ENCODE results near the gene MLLT10.
A peak's percentile ranks its signal among the peaks of the same experiment; 100 is the strongest.
"Not testable (repeated sequence)": the region's sequence is repeated elsewhere in the genome, so short reads cannot be mapped to it uniquely, and the experiment has no call there.

The MLLT10 gene

DNA sequence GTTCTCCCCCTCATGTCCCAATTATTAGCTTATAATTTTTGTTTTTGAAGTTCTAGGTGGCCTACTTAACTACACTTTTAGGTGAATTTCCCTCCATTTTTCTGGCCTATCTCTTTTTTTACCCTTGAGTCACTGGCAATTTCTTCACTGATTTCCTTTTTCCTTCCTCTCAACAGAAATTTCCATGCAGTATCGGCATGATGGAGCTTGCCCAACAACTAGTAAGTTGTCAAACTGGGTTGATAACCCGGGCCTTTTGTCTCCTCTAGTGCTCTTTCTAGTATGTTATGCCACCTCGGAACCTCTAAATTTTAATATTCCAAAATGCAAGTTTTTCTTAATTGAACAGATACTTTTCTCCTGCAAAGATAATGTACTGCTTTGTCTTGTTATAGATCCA is 147.1 kb downstream of the MLLT10 start:
- FAIRE-seq = no peak
- DNase-seq (ENCODE audit: extremely low spot score, insufficient read length, low read depth) = no peak

DNA sequence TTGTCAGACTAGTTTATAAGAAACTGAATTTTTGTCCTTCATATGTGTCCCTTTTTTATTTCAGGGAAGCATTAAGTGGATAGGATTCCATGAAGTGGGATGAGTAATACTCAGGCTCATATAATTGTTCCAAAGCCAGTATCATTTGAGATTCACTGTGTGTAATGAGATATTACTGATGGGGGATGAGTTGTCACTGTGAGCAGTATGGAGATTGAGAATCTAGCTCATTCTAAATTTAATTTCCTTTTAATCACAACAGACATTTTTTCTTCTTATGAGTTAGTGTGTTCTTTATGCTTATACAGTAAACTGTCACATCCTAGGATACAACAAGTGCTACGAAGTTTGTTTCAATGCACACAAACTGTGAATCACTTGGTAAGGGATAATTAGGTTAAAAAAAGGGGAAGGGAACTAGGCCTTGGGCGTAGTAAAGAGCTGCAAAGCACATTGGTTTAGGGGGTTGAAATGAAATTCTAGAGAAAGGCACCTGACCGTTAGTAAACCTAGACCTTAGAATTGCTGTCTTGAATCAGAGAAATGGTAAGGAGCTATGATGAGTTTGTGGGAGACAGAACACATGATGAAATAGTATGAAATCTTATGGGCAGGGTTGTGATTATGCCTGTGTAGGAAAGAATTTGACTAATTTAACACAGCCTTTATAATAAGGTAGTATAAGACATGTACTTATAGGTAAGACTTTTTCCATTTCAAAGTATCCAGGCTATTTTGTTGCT is 153.4 kb downstream of the MLLT10 start:
- FAIRE-seq (peak; percentile 21), DNase-seq (ENCODE audit: extremely low spot score, insufficient read length, low read depth) (no peak)

DNA sequence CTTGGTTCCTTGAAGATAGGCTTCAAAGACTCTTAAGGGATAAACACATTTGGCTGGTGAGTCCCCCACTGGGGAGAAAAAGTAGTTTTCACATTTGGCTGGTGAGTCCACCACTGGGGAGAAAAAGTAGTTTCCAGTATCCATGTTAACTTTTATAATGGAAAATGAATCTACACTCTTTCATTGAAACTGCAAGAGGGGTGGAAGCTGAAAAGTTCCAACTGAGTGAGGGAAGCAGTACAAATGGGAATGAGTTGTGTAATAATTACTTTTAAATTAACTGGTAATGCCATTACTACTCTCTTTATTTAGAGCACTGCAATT is 153.9 kb downstream of the MLLT10 start:
- FAIRE-seq = no peak
- DNase-seq (ENCODE audit: extremely low spot score, insufficient read length, low read depth) = no peak

DNA sequence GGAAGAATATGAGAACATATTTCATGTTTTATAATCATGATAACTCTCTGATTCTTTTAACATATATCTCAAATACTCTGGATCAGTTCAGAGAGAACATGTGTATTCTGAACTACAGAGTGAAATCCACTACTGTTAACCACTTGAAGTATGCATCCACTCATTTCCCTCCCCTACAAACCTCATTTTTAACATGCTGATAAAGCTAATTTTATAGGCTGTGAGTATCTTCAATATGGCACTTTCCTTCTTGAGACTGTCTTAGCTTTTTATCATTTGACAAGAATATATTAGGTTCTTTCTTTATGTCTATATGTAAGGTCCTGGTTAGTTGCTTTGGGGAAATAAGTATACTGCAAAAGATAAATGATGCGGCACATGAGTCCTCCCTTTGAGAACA is 154.8 kb downstream of the MLLT10 start:
- no peak for DNase-seq (ENCODE audit: extremely low spot score, insufficient read length, low read depth)
- FAIRE-seq = no peak

DNA sequence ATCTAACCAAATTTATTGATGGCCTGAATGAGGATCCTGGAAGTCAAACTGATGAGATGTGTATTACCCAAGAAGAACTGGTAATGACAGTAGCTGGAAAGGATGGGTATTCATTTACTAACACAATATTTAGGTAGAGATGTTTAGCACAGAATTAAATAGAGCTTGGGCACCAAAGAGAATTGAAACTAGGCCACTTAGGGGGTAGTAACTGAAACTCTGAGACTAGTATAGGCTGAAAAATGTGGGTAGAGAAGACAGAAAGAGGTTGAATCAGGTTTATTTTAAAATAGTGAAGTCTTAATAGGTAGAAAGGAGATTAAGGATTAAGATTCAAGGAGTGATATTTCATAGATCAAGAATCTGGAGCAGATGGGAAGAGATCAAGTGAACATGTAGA is 155.8 kb downstream of the MLLT10 start:
- FAIRE-seq (peak; percentile 36), DNase-seq (ENCODE audit: extremely low spot score, insufficient read length, low read depth) (no peak)

DNA sequence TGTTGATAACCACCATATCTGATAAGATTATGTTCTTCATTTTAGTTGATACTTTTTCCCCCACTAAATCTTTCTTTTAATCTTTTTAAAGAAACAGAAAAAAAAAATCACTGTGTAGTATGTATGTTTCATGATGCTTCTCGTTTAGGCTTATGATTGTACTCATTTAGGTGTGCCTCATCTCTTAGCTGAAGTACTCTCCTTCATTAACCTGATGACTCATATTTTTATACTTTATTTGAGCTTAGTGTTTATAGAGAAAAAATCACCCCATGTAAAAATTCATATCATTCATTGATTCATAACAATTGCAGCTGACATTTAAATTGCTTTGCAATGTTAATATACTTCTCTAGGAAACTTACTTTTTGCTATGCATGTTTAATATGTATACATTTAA is 158.9 kb downstream of the MLLT10 start:
- FAIRE-seq (no peak), DNase-seq (ENCODE audit: extremely low spot score, insufficient read length, low read depth) (no peak)

DNA sequence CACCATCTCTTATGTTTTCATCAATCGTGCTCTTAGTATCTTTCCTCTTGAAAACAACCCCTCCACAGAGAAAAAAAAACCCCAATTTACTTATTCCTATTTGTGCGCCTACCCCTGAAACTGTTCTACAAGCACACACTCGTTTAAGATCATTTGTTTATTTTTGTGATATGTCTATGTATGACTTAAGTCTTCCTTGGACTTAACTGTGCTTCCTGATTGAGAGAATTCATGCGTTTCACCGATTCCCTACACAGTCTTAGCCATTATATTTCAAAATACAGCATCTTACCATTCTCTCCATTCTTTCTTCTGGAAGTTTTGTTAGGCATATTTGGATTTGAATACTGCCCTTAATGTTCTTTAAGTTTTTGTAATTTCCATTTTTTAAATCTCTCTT is 159.4 kb downstream of the MLLT10 start:
- DNase-seq (ENCODE audit: extremely low spot score, insufficient read length, low read depth) (no peak), FAIRE-seq (peak; percentile 9)

DNA sequence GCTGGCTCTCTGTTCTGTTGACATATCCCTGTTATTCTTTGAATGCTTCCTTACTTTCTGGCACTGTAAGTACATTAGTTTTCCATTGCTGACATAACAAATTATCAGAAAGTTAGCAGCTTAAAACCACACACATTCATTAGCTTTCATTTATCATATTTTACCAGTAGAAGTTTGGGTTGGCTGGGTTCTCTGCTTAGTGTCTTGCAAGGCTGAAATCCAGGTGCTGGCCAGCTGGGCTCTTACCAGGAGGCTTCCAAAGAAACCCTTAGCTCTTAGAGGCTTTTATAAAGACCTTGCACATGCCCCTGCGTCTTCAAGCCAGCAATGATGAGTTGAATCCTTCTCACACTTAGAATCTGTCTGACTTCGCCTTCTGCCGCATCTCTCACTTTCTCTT is 160.6 kb downstream of the MLLT10 start:
- DNase-seq (ENCODE audit: extremely low spot score, insufficient read length, low read depth) (no peak), FAIRE-seq (no peak)

DNA sequence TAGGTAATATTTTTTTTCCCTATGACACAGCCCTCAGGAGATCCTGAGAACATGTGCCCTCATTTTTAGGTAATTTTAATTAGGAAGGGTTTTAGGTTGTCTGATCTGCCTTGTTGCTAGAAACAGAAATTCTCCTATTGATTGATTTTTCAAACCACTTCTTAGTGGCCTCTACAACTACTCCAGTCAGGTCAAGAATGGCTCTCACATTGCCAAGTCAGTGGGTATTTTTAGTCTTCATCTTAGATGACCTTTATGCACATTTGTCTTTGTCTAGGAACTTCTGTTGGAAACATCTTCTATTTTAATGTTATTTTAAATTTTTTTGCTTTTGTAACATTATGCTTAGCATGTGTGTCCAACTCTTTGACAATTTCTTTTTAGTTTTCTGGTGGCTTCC is 162.3 kb downstream of the MLLT10 start:
- no peak for DNase-seq (ENCODE audit: extremely low spot score, insufficient read length, low read depth)
- no peak for FAIRE-seq

DNA sequence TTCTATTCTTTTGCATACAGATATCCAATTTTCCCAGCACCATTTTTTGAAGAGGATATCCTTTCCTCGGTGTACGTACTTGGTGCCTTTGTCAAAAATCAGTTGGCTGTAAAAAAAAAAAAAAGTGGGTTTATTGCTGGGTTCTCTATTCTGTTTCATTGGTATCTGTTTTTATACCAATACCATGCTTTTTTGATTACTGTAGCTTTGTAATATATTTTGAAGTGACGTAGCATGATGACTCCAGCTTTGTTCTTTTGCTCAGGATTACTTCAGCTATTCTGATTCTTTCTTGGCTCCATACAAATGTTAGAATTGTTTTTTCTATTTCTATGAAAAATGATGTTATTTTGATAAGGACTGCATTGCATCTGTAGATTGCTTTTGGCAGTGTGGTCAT is 165.5 kb downstream of the MLLT10 start:
- DNase-seq (ENCODE audit: extremely low spot score, insufficient read length, low read depth) (no peak), FAIRE-seq (no peak)

DNA sequence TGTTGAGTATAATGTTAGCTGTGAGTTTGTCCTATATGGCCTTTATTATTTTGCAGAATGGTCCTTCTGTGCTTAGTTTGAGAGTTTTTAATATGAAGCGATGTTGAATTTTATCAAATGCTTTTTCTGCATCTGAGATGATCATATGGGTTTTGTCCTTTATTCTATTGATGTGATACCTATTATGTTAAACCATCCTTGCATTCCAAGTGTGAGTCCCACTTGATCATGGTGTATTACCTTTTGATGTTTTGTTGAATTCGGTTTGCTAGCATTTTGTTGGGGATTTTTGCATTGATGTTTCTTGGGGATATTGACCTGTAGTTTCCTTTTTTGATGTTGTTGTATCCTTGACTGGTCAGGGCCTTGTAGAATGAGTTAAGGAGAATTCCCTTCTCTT is 166.4 kb downstream of the MLLT10 start:
- DNase-seq (ENCODE audit: extremely low spot score, insufficient read length, low read depth) = no peak
- FAIRE-seq = no peak

DNA sequence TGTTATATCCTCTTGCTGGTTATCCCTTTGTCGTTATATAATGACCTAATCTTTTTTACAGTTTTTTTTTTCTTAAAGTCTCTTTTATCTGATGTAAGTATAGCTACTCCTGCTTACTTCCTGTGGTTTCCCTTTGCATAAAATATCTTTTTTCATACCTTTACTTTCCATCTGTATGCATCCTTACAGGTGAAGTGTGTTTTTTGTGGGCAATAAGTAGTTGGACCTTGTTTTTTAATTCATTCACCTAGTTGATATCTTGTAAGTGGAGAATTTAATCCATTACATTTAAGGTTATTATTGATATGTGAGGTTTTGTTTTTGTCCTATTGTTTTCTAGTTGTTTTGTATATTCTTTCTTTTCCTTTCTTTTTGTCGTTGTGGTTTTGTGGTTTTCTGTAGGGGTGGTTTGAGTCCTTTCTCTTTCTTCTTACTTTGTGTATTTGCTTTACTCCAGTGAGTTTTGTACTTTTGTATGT is 168.6 kb downstream of the MLLT10 start:
- DNase-seq (ENCODE audit: extremely low spot score, insufficient read length, low read depth) (no peak), FAIRE-seq (peak; percentile 65)

DNA sequence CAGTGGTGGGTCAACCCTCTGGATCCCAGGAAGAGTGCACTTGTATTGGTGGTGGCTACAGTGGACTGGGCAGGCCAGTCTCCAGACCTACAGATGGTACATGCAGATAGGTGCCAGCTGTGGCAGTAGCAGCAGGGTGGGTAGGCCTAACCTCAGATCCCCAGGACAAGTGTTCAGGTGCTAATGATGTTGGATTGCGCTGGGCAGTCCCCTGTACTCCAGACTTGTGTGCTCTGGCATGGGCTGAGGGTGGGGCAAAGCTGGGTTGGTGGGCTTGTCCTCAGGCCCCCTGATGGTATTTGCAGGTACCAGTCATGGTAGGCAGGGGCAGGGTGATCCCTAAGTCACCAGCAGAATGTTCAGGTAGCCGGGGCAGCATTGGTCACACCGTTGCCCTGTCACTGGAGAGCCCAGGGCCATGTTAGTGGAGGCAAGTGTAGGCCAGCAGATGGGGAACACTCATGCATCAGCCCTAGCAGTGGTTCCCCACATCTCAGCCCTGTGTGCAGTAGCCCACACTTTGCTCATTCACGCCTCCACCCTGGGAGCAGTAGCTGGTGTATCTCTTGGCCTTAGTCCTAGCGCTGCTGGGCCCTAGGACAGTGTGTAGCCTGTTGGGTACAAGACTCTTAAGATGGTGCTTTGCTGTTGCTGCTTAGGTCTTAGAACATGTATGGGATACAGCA is 171.3 kb downstream of the MLLT10 start:
- FAIRE-seq (no peak), DNase-seq (ENCODE audit: extremely low spot score, insufficient read length, low read depth) (no peak)

DNA sequence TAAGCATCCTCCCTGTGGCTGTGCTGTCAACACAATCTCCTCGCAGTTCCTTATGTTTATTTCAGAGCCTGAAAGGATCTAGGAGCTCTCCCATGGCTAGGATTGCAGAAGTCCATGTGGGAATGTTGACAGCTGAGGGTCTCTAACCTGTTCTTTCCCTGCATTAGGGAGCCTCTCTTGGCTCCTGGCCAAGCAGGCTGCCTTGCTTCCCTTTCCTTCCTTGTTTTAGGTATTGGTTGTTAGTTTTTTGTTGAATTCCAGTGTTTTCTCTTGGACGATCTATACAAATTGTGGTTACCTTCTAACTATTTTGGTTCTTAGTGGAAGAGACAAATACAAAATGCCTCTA is 171.8 kb downstream of the MLLT10 start:
- FAIRE-seq = no peak
- DNase-seq (ENCODE audit: extremely low spot score, insufficient read length, low read depth) = no peak

DNA sequence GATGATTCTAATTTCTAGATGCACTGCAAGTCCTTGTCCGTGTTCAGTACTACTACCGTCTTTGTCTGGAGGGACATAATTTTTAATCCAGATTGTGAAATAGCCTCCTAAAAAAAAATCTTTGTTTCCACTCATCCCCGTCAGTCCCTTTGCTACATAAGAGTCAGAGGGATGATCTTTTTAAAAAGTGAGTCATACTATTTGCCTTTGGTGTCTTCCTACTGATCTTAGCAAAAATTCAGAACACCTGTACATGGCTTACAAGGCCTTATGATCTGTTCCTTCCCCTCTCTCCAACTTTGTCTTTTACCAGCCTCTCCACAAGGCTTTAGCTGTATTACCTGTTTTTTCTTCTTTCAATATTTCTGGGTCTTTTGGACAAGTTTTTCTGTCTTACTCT is 173.5 kb downstream of the MLLT10 start:
- FAIRE-seq = no peak

DNA sequence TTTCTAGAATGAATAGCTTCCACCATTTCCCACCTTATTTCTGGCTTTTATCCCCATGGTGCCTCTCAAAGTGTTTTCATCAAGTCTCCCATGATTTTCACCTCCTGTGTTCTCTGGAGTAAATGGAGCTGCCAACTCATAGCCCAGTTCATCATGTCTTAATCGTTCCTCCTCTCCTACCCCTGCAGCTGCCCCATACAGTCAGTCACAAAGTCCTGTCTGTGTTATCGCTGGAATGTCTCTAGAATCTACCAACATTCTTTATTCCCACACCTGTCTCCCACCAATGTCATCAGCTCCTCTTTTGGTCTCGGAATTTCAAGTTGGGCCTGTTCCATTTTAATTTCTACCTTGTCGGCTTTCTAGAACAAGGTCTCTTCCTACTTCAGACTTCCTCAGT is 178.9 kb downstream of the MLLT10 start:
- DNase-seq (ENCODE audit: extremely low spot score, insufficient read length, low read depth) = no peak
- FAIRE-seq = no peak

More for the DNA sequence above, 173.5 kb downstream of the MLLT10 start:
- no peak for DNase-seq (ENCODE audit: extremely low spot score, insufficient read length, low read depth)

DNA sequence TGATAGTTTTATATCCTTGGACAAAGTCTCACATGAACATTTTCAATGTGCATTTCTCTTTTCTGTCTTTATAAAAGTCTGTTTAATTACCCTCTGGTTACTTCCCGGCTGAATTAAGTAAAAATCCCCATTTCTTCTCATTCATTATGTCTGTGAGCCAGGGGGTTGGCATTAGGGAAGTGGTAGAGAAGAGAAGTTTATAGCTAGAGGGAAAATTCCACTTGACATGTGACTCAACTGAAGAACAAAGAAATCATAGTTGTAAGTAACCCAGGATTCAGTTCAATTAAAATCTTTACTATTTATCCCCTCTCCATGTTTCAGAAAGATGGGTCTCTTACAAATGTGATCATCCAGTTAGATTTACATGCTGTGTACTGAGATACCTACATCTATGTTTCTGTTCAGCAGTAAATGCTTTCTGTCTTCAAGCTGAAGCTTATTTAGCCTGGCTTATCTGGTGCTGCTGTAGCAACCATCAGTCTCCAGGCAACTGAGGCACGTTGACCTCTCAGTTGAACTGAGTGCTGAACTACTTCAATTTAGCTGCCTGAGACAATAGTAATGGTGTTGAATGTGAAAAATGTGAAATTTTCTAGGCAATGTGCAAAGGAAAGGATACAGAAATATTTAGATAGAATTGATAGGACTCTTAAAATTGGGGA is 181.6 kb downstream of the MLLT10 start:
- FAIRE-seq (peak; percentile 15), DNase-seq (ENCODE audit: extremely low spot score, insufficient read length, low read depth) (no peak)

DNA sequence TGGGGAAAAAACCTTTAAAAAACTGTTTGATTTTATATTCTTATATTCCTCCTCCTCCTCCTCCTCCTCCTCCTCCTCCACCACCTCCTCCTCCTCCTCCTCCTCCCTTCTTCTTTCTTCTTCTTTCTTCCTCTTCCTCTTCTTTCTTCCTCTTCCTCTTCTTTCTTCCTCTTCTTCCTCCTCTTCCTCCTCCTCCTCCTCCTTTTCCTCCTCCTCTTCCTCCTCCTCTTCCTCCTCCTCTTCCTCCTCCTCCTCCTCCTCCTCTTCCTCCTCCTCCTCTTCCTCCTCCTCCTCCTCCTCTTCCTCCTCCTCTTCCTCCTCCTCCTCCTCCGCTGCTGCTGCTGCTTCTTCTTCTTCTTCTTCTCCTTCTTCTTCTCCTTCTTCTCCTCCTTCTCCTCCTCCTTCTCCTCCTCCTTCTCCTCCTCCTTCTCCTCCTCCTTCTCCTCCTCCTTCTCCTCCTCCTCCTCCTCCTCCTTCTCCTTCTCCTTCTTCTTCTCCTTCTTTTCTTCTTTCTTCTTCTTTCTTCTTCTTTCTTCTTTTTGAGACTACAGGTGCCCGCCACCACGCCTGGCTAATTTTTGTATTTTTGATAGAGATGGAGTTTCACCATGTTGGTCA is 183.5 kb downstream of the MLLT10 start:
- DNase-seq (ENCODE audit: extremely low spot score, insufficient read length, low read depth); FAIRE-seq: not testable (repeated sequence)

DNA sequence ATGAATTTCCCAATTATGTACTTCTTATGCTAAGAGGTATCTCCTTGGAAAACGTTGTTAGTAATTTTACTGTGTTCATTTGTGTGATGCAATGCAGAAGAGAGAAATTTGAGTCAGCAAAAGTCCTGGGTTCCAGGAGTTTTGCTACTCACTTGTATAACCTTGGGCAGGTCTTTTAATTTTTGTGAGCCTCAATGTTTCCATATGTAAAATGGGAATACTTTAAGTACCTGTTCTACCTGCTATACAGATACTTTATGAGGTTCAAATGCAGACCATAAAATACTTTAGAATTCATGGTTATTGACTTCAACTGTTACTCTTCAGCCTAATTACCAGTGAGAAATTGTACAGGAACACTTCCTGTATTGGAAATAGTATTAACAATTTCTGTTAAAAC is 185.5 kb downstream of the MLLT10 start:
- DNase-seq (ENCODE audit: extremely low spot score, insufficient read length, low read depth) (no peak), FAIRE-seq (peak; percentile 62)

DNA sequence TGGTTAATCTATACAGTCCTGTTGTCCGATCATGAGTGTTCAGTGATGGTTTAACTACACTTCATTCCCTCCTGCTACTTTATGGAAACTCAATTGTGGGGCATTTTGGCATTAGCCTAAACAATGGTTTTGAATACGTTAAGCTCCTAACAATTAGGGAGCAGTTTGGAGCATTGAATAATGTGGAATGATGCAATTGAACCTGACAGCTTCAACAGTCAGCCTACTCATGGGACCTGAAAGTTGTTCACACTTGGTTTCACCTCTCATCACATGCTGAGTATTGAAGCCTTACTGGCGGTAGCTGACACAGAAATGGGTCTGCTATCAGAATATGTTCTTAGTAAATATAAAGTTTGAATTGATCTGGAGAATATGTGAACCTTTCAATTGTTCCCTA is 186.1 kb downstream of the MLLT10 start:
- no peak for DNase-seq (ENCODE audit: extremely low spot score, insufficient read length, low read depth)
- peak; percentile 77 for FAIRE-seq
